ENCODE results near the gene EFNA4.
A peak's percentile ranks its signal among the peaks of the same experiment; 100 is the strongest.

Gene EFNA4

GRCh38 chr1:155063550-155064110 is at the start of gene EFNA4:
TSS of gene EFNA4 (plus strand) at chr1:155063740. CDS start at chr1:155063824, 84 bp downstream.
- peak within 1 kb of the TSS; percentile 89 for H3K4me3 Mint-ChIP-seq
- peaks cover 21% of the 10 kb centered on the region for H3K4me1 Mint-ChIP-seq (ENCODE audit: low read depth)
- peaks cover 14% of the 10 kb centered on the region for H3K36me3 Mint-ChIP-seq (ENCODE audit: low read depth)
- H3K27me3 Mint-ChIP-seq (ENCODE audit: low read depth): peaks cover 5% of the 10 kb centered on the region
- peak within 1 kb of the TSS; percentile 66 for H3K27ac Mint-ChIP-seq
- H3K9me3 Mint-ChIP-seq: no peaks in the 10 kb centered on the region

GRCh38 chr1:155014709-155015508 is 48.6 kb upstream of the EFNA4 start:
- Mint-ChIP-seq H3K4me3 (no peak overlapping the region), H3K9me3 (no peaks in the 10 kb centered on the region), H3K36me3 (ENCODE audit: low read depth) (peaks cover 45% of the 10 kb centered on the region), H3K4me1 (ENCODE audit: low read depth) (peaks cover 64% of the 10 kb centered on the region), H3K27ac (no peak overlapping the region), H3K27me3 (ENCODE audit: low read depth) (no peaks in the 10 kb centered on the region)

- Mint-ChIP-seq H3K9me3 (no peaks in the 10 kb centered on the region), H3K36me3 (ENCODE audit: low read depth) (peaks cover 45% of the 10 kb centered on the region), H3K4me1 (ENCODE audit: low read depth) (peaks cover 60% of the 10 kb centered on the region), H3K4me3 (peak overlapping the region; percentile 68), H3K27ac (peak overlapping the region; percentile 86), H3K27me3 (ENCODE audit: low read depth) (no peaks in the 10 kb centered on the region)
Measured at GRCh38 chr1:155015527-155016230, 47.9 kb upstream of the EFNA4 start.

- no peaks in the 10 kb centered on the region for H3K9me3 Mint-ChIP-seq
- peaks cover 56% of the 10 kb centered on the region for H3K4me1 Mint-ChIP-seq (ENCODE audit: low read depth)
- peak overlapping the region; percentile 68 for H3K4me3 Mint-ChIP-seq
- H3K36me3 Mint-ChIP-seq (ENCODE audit: low read depth): peaks cover 41% of the 10 kb centered on the region
- no peaks in the 10 kb centered on the region for H3K27me3 Mint-ChIP-seq (ENCODE audit: low read depth)
- H3K27ac Mint-ChIP-seq: peak overlapping the region; percentile 86
Measured at GRCh38 chr1:155016231-155016831, 47.2 kb upstream of the EFNA4 start.

- H3K27ac Mint-ChIP-seq: peak overlapping the region; percentile 52
- peak overlapping the region; percentile 21 for H3K4me3 Mint-ChIP-seq
- H3K27me3 Mint-ChIP-seq (ENCODE audit: low read depth): no peaks in the 10 kb centered on the region
- peaks cover 41% of the 10 kb centered on the region for H3K36me3 Mint-ChIP-seq (ENCODE audit: low read depth)
- no peaks in the 10 kb centered on the region for H3K9me3 Mint-ChIP-seq
- peaks cover 58% of the 10 kb centered on the region for H3K4me1 Mint-ChIP-seq (ENCODE audit: low read depth)
Measured at GRCh38 chr1:155017041-155017945, 46.2 kb upstream of the EFNA4 start.

- Mint-ChIP-seq H3K27me3 (ENCODE audit: low read depth) (no peaks in the 10 kb centered on the region), H3K4me1 (ENCODE audit: low read depth) (peaks cover 52% of the 10 kb centered on the region), H3K4me3 (peak overlapping the region; percentile 21), H3K9me3 (no peaks in the 10 kb centered on the region), H3K36me3 (ENCODE audit: low read depth) (peaks cover 39% of the 10 kb centered on the region), H3K27ac (peak overlapping the region; percentile 68)
Measured at GRCh38 chr1:155017946-155018316, 45.6 kb upstream of the EFNA4 start.

- Mint-ChIP-seq H3K4me1 (ENCODE audit: low read depth) (peaks cover 45% of the 10 kb centered on the region), H3K27ac (peak overlapping the region; percentile 20), H3K36me3 (ENCODE audit: low read depth) (peaks cover 33% of the 10 kb centered on the region), H3K9me3 (no peaks in the 10 kb centered on the region), H3K4me3 (no peak overlapping the region), H3K27me3 (ENCODE audit: low read depth) (no peaks in the 10 kb centered on the region)
Measured at GRCh38 chr1:155018617-155019348, 44.8 kb upstream of the EFNA4 start.

- Mint-ChIP-seq H3K4me1 (ENCODE audit: low read depth) (peaks cover 40% of the 10 kb centered on the region), H3K4me3 (no peak overlapping the region), H3K9me3 (no peaks in the 10 kb centered on the region), H3K27ac (peak overlapping the region; percentile 63), H3K36me3 (ENCODE audit: low read depth) (peaks cover 25% of the 10 kb centered on the region), H3K27me3 (ENCODE audit: low read depth) (no peaks in the 10 kb centered on the region)
Measured at GRCh38 chr1:155019377-155020245, 43.9 kb upstream of the EFNA4 start.

- Mint-ChIP-seq H3K27me3 (ENCODE audit: low read depth) (no peaks in the 10 kb centered on the region), H3K36me3 (ENCODE audit: low read depth) (peaks cover 12% of the 10 kb centered on the region), H3K4me3 (no peak overlapping the region), H3K9me3 (no peaks in the 10 kb centered on the region), H3K4me1 (ENCODE audit: low read depth) (peaks cover 23% of the 10 kb centered on the region), H3K27ac (no peak overlapping the region)
Measured at GRCh38 chr1:155022136-155022926, 41.2 kb upstream of the EFNA4 start.

- Mint-ChIP-seq H3K4me3 (no peak overlapping the region), H3K4me1 (ENCODE audit: low read depth) (peaks cover 19% of the 10 kb centered on the region), H3K36me3 (ENCODE audit: low read depth) (peaks cover 12% of the 10 kb centered on the region), H3K27me3 (ENCODE audit: low read depth) (no peaks in the 10 kb centered on the region), H3K9me3 (no peaks in the 10 kb centered on the region), H3K27ac (no peak overlapping the region)
Measured at GRCh38 chr1:155022927-155023236, 40.7 kb upstream of the EFNA4 start.

- H3K27me3 Mint-ChIP-seq (ENCODE audit: low read depth): no peaks in the 10 kb centered on the region
- H3K9me3 Mint-ChIP-seq: no peaks in the 10 kb centered on the region
- peaks cover 11% of the 10 kb centered on the region for H3K36me3 Mint-ChIP-seq (ENCODE audit: low read depth)
- no peak overlapping the region for H3K27ac Mint-ChIP-seq
- H3K4me3 Mint-ChIP-seq: no peak overlapping the region
- peaks cover 17% of the 10 kb centered on the region for H3K4me1 Mint-ChIP-seq (ENCODE audit: low read depth)
Measured at GRCh38 chr1:155023627-155024026, 39.9 kb upstream of the EFNA4 start.

GRCh38 chr1:155024315-155024714 is 39.2 kb upstream of the EFNA4 start:
- peaks cover 11% of the 10 kb centered on the region for H3K4me1 Mint-ChIP-seq (ENCODE audit: low read depth)
- no peaks in the 10 kb centered on the region for H3K27me3 Mint-ChIP-seq (ENCODE audit: low read depth)
- H3K4me3 Mint-ChIP-seq: no peak overlapping the region
- no peaks in the 10 kb centered on the region for H3K9me3 Mint-ChIP-seq
- H3K27ac Mint-ChIP-seq: no peak overlapping the region
- H3K36me3 Mint-ChIP-seq (ENCODE audit: low read depth): peaks cover 8% of the 10 kb centered on the region

Data from T-helper 1 cell treated with Interleukin-12 subunit alpha and Interleukin-12 subunit beta and Interleukin-4 antibody, amounts not matched to agents 30 μg/mL and 1 μg/mL, for 36 hours (primary cell).